Measurements from ENCODE around the gene KRTAP21-3. TPM values are rescaled to one million over a fixed set of nuclear protein-coding genes. Genes with fewer than 3 reads are reported as not detected.
"Not testable (repeated sequence)": the region's sequence is repeated elsewhere in the genome, so short reads cannot be mapped to it uniquely, and the experiment has no call there.

KRTAP21-3 gene
- total RNA-seq, 1 experiment from 2014 or later, result not detected

- ChIA-PET RAD21 (ENCODE audit: low non-redundant PET in 1 of 2, low total read pairs in 2 of 2, uncharacterized antibody in 2 of 2, unreplicated experiment in 2 of 2) (no interaction called here), POLR2A (no interaction called here), CTCF (no interaction called here)
- H3K79me2 ChIP-seq (ENCODE audit: insufficient read depth, low read length), result no peaks in the 10 kb centered on the region
- H3K27ac ChIP-seq (ENCODE audit: low read depth, low read length), result no peak overlapping the region
- no peaks in the 10 kb centered on the region for H3K27me3 ChIP-seq (ENCODE audit: insufficient read depth, low read length)
- H3K4me3 ChIP-seq (replicated peaks in 1 of 2; ENCODE audit: low read depth in 1 of 2, low read length in 2 of 2), result no peak overlapping the region
- BruUV-seq (replicated peaks), result no TSS peak
- H3K9me3 ChIP-seq (ENCODE audit: control insufficient read depth in 1 of 2, insufficient read depth in 1 of 2, low read depth in 1 of 2, low read length in 2 of 2), result peaks cover 6 to 37% of the 10 kb centered on the region in 2 experiments; a peak in 3 of 4 replicates
- ATAC-seq, result no peak
- H3K4me2 ChIP-seq (ENCODE audit: low read length), result no peak overlapping the region
- DNase-seq (ENCODE audit: low read depth, low spot score), result no peak
- TF ChIP-seq ZFX (IDR thresholded peaks at IDR 0.05) (no peak), ELF1 (IDR thresholded peaks at IDR 0.05; ENCODE audit: borderline replicate concordance, low read depth) (no peak), POLR2A (IDR thresholded peaks at IDR 0.05; ENCODE audit: borderline replicate concordance, extremely low read depth, insufficient read depth, insufficient read length) (no peak), CEBPB (IDR thresholded peaks at IDR 0.05; ENCODE audit: low read depth) (no peak), JUND (IDR thresholded peaks at IDR 0.05) (no peak), RAD21 (IDR thresholded peaks at IDR 0.05; ENCODE audit: low read depth) (no peak)
- H3K4me1 ChIP-seq (ENCODE audit: control insufficient read depth in 1 of 2, insufficient read depth in 2 of 2, low read length in 2 of 2), result no peaks in the 10 kb centered on the region
- no peaks in the 10 kb centered on the region for H3K9me2 ChIP-seq (ENCODE audit: insufficient read depth)
- H4K20me1 ChIP-seq (ENCODE audit: insufficient read depth), result no peaks in the 10 kb centered on the region
- no peak overlapping the region for H3K9ac ChIP-seq (ENCODE audit: low read length)
- H3K36me3 ChIP-seq (ENCODE audit: control insufficient read depth in 1 of 2, insufficient read depth in 2 of 2, low read length in 2 of 2), result no peaks in the 10 kb centered on the region
- no peak overlapping the region for H2AFZ ChIP-seq (ENCODE audit: low read depth, low read length, poor library complexity, severe bottlenecking)
- intact Hi-C loops (cut with micrococcal nuclease), result no loop called here
Measured at GRCh38 chr21:30760776-30761175, 42.2 kb upstream of the KRTAP21-3 start.

GRCh38 chr21:30758306-30758705 lies 39.7 kb upstream of the KRTAP21-3 start:
- Histone ChIP-seq H3K9me3 (ENCODE audit: control insufficient read depth in 1 of 2, insufficient read depth in 1 of 2, low read depth in 1 of 2, low read length in 2 of 2) (peaks cover 6 to 25% of the 10 kb centered on the region in 2 experiments; a peak in 3 of 4 replicates), H3K36me3 (ENCODE audit: control insufficient read depth in 1 of 2, insufficient read depth in 2 of 2, low read length in 2 of 2) (no peaks in the 10 kb centered on the region), H3K27ac (ENCODE audit: low read depth, low read length) (no peak overlapping the region), H3K79me2 (ENCODE audit: insufficient read depth, low read length) (no peaks in the 10 kb centered on the region), H3K4me1 (ENCODE audit: control insufficient read depth in 1 of 2, insufficient read depth in 2 of 2, low read length in 2 of 2) (no peaks in the 10 kb centered on the region), H3K9me2 (ENCODE audit: insufficient read depth) (no peaks in the 10 kb centered on the region), H3K4me3 (replicated peaks in 1 of 2; ENCODE audit: low read depth in 1 of 2, low read length in 2 of 2) (no peak overlapping the region), H3K9ac (ENCODE audit: low read length) (no peak overlapping the region), H3K27me3 (ENCODE audit: insufficient read depth, low read length) (no peaks in the 10 kb centered on the region), H3K4me2 (ENCODE audit: low read length) (no peak overlapping the region), H4K20me1 (ENCODE audit: insufficient read depth) (no peaks in the 10 kb centered on the region), H2AFZ (ENCODE audit: low read depth, low read length, poor library complexity, severe bottlenecking) (no peak overlapping the region)
- ATAC-seq (no peak), DNase-seq (ENCODE audit: low read depth, low spot score) (no peak)
- intact Hi-C loops (cut with micrococcal nuclease), result no loop called here
- RAD21 ChIA-PET (ENCODE audit: low non-redundant PET in 1 of 2, low total read pairs in 2 of 2, uncharacterized antibody in 2 of 2, unreplicated experiment in 2 of 2), result no interaction called here
- TF ChIP-seq ZNF274 (IDR thresholded peaks at IDR 0.05; ENCODE audit: low read depth, low read length) (no peak), CBX3 (IDR thresholded peaks at IDR 0.05; ENCODE audit: low read depth) (no peak), EZH2phosphoT487 (IDR thresholded peaks at IDR 0.05; ENCODE audit: borderline replicate concordance) (no peak), POLR2A (IDR thresholded peaks at IDR 0.05; ENCODE audit: borderline replicate concordance, extremely low read depth, insufficient read depth, insufficient read length) (no peak), JUND (IDR thresholded peaks at IDR 0.05) (no peak), MAX (IDR thresholded peaks at IDR 0.05) (no peak), FOSL1 (IDR thresholded peaks at IDR 0.05; ENCODE audit: low read depth) (no peak), ZBTB33 (IDR thresholded peaks at IDR 0.05; ENCODE audit: extremely low read depth, insufficient replicate concordance, low read length) (no peak), EZH2 (IDR thresholded peaks at IDR 0.05) (no peak), SRF (IDR thresholded peaks at IDR 0.05; ENCODE audit: low read depth) (no peak), TCF7L2 (IDR thresholded peaks at IDR 0.05; ENCODE audit: borderline replicate concordance, extremely low read depth, insufficient read depth, insufficient read length) (no peak), RAD21 (IDR thresholded peaks at IDR 0.05; ENCODE audit: low read depth) (no peak)
- POLR2A ChIA-PET, result no interaction called here
- CTCF ChIA-PET, result no interaction called here
- no TSS peak for BruUV-seq (replicated peaks)

GRCh38 chr21:30755328-30755727 lies 36.8 kb upstream of the KRTAP21-3 start, which contains the start of gene KRTAP21-1:
TSS of gene KRTAP21-1 (minus strand) at chr21:30755428. CDS start at chr21:30755378, 50 bp downstream.
- POLR2A ChIA-PET; DNase-seq (ENCODE audit: low read depth, low spot score); H4K20me1 ChIP-seq (ENCODE audit: insufficient read depth); intact Hi-C loops (cut with micrococcal nuclease); H3K36me3 ChIP-seq (ENCODE audit: control insufficient read depth in 1 of 2, insufficient read depth in 2 of 2, low read length in 2 of 2); CTCF ChIA-PET; H3K9me2 ChIP-seq (ENCODE audit: insufficient read depth); H3K4me3 ChIP-seq (replicated peaks in 1 of 2; ENCODE audit: low read depth in 1 of 2, low read length in 2 of 2); ATAC-seq; H3K4me2 ChIP-seq (ENCODE audit: low read length); H3K27ac ChIP-seq (ENCODE audit: low read depth, low read length); H3K9me3 ChIP-seq (ENCODE audit: control insufficient read depth in 1 of 2, insufficient read depth in 1 of 2, low read depth in 1 of 2, low read length in 2 of 2); BruUV-seq (replicated peaks); RAD21 ChIA-PET (ENCODE audit: low non-redundant PET in 1 of 2, low total read pairs in 2 of 2, uncharacterized antibody in 2 of 2, unreplicated experiment in 2 of 2); H3K4me1 ChIP-seq (ENCODE audit: control insufficient read depth in 1 of 2, insufficient read depth in 2 of 2, low read length in 2 of 2); H2AFZ ChIP-seq (ENCODE audit: low read depth, low read length, poor library complexity, severe bottlenecking); H3K27me3 ChIP-seq (ENCODE audit: insufficient read depth, low read length); H3K9ac ChIP-seq (ENCODE audit: low read length); H3K79me2 ChIP-seq (ENCODE audit: insufficient read depth, low read length): not testable (repeated sequence)

Measured in HCT116 (cell line).